IPS-18c (cell line): ENCODE results near the gene SNX33.
"Not testable (repeated sequence)": the region's sequence is repeated elsewhere in the genome, so short reads cannot be mapped to it uniquely, and the experiment has no call there.

Source experiments
- H3K4me3 ChIP-seq: 2 replicates; pipeline ENCODE4 v1.7.0; 2013; ENCODE audit warnings: low read depth, mild to moderate bottlenecking, low read length, moderate library complexity; ENCODE audit not compliant: insufficient read depth
- H3K9me3 ChIP-seq: one replicate; pipeline ENCODE4 v1.6.1; 2013; ENCODE audit warnings: mild to moderate bottlenecking, low read length, moderate library complexity; ENCODE audit not compliant: control insufficient read depth, insufficient read depth

The SNX33 gene

GRCh38 chr15:75702436-75702835 is 54.7 kb downstream of the SNX33 start:
- Histone ChIP-seq H3K4me3 (no peak overlapping the region), H3K9me3 (no peaks in the 10 kb centered on the region)

- H3K4me3 ChIP-seq, H3K9me3 ChIP-seq: not testable (repeated sequence)
Measured at GRCh38 chr15:75703440-75704262, 55.9 kb downstream of the SNX33 start.

- H3K9me3 ChIP-seq, result no peaks in the 10 kb centered on the region
- H3K4me3 ChIP-seq, result no peak overlapping the region
Measured at GRCh38 chr15:75704263-75704615, 56.5 kb downstream of the SNX33 start.

GRCh38 chr15:75704618-75705017 is 56.9 kb downstream of the SNX33 start:
- H3K4me3 ChIP-seq, result no peak overlapping the region
- no peaks in the 10 kb centered on the region for H3K9me3 ChIP-seq

- not testable (repeated sequence) for H3K9me3 ChIP-seq, H3K4me3 ChIP-seq
Measured at GRCh38 chr15:75705375-75705774, 57.7 kb downstream of the SNX33 start.

GRCh38 chr15:75705854-75706681 is 58.4 kb downstream of the SNX33 start:
- no peaks in the 10 kb centered on the region for H3K9me3 ChIP-seq

GRCh38 chr15:75706682-75706954 is 58.9 kb downstream of the SNX33 start:
- Histone ChIP-seq H3K4me3 (no peak overlapping the region), H3K9me3 (no peaks in the 10 kb centered on the region)

More at GRCh38 chr15:75705854-75706681, 58.4 kb downstream of the SNX33 start:
- no peak overlapping the region for H3K4me3 ChIP-seq

GRCh38 chr15:75709458-75709857 is 61.7 kb downstream of the SNX33 start:
- H3K4me3 ChIP-seq, result not testable (repeated sequence)

GRCh38 chr15:75710874-75711273 is 63.2 kb downstream of the SNX33 start:
- H3K4me3 ChIP-seq, H3K9me3 ChIP-seq: not testable (repeated sequence)

More at GRCh38 chr15:75709458-75709857, 61.7 kb downstream of the SNX33 start:
- not testable (repeated sequence) for H3K9me3 ChIP-seq

- H3K4me3 ChIP-seq, H3K9me3 ChIP-seq: not testable (repeated sequence)
Measured at GRCh38 chr15:75711495-75711894, 63.8 kb downstream of the SNX33 start.
